GM21367 (cell line): ENCODE results near the gene PTPMT1.
A peak's percentile ranks its signal among the peaks of the same experiment; 100 is the strongest.
"Not testable (repeated sequence)": the region's sequence is repeated elsewhere in the genome, so short reads cannot be mapped to it uniquely, and the experiment has no call there.

Source experiments
- ATAC-seq: cut with Tn5 transposase; IDR thresholded peaks from one replicate; pipeline ENCODE4 v1.9.1; 2021; ENCODE audit not compliant: unreplicated experiment

The PTPMT1 gene, protein sequence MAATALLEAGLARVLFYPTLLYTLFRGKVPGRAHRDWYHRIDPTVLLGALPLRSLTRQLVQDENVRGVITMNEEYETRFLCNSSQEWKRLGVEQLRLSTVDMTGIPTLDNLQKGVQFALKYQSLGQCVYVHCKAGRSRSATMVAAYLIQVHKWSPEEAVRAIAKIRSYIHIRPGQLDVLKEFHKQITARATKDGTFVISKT

DNA sequence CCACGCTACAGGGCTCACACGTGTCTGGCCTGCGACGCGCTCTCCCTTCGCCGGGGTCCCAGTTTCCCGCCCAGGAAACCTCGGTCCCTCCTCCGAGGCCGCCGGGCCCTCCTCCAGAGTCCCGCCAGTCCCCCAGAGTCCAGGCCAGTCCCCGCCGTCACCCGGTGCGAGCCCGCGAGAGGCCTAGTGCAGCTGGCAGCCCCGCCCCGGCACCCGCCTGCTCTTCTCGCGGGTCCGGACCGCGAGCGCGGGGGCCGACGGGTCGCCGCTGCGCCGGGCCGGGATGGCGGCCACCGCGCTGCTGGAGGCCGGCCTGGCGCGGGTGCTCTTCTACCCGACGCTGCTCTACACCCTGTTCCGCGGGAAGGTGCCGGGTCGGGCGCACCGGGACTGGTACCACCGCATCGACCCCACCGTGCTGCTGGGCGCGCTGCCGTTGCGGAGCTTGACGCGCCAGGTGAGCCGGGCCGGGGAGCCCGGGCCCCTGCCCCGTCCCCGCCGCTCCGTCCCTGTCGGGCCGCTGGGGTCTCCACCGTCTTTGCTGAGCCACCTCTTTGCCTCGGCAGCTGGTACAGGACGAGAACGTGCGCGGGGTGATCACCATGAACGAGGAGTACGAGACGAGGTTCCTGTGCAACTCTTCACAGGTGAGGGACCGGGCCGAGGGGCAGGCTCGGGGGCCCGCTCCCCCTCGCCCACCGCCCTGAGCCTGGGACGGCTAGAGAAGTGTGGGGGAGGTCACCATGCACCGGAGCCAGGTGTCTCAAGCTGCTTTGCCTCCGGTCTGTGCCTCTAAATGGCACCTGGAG is at the start of gene PTPMT1:
Gene PTPMT1, plus strand, starts transcription at position 260 of the 809 bp plus-strand sequence. Its CDS starts 24 bp downstream, at position 284.
- ATAC-seq, result peak; percentile 91

DNA sequence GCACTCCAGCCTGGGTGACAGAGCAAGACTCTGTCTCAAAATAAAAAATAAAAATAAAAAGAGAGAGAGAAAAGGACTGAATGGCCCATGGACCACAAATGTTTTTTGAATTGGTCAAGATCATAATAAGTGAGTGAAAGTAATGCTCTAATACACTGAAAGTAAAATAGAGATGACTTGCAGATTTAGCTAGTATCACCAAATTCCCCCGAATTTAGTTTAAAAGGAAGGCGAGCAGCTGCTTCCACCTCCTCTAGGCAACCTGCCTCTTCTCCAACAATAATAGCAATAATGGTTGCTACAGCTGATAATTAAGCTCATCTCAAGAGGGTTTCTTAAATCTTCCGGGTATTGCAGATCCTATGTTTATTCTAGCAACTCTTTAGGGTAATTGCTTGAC is 49.2 kb upstream of the PTPMT1 start:
- no peak for ATAC-seq

DNA sequence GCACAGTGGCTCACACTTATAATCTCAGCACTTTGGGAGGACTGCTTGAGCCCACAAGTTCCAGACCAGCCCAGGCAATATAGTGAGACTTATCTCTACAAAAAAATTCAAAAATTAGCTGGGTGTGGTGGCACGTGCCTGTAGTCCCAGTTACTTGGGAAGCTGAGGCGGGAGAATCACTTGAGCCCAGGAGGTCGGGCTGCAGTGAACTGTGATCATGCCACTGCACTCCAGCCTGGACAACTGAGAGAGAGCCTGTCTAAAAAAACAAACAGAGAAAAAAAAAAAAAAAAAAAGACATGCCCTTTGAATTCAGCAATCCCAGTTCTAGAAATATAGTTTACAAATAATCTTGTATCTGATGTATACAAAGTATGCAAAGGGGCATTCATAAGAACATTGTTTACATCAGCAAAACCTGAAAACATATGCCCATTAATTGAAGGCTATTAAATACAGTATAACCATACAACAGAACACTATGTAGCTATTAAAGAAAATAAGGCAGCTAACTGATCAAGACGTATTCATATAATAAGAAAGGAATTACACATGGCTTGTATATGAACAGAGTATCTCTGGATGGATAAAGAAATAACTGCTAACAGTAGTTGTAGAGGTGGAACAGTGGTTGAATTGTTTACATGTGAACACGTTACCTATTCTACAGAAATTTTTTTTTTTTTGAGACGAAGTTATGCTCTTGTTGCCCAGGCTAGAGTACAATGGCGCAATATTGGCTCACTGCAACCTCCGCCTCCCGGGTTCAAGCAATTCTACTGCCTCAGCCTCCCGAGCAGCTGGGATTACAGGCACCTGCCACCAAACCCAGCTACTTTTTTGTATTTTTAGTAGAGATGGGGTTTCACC is 48.2 kb upstream of the PTPMT1 start:
- ATAC-seq, result no peak

DNA sequence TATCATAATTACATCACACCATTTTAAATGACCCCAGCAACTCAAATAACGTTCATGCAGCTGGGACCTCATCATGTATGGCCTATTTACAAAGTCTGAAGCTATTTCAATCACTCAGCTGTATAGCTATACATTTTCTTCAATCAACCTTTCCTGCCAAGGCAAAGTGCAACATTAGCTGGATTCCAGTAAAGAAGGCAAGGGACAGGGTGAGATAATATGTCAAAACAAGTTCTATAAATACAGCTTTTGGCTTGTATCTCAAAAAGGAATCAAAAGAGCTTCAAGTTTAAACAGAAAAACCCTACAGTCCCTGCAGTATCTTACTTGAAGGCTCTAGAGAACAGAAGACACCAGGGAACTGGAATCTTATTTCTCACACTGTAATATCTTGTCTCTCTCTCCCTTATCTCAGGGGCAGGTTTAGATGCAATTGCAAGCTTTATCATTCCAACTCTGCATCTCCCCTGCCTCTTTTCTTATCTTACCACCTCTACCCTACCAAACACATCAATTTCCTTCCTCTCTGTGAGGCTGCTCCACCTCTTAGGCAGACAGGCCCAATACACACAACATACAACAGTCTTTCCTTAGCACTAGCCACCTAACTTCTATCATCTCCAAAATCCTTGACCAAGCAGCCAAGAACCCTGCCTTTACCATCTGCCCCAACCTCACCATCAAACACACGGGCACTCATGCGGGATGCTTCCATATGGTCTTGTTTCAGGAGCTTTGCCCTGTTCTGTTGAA is 47.0 kb upstream of the PTPMT1 start:
- ATAC-seq, result no peak

DNA sequence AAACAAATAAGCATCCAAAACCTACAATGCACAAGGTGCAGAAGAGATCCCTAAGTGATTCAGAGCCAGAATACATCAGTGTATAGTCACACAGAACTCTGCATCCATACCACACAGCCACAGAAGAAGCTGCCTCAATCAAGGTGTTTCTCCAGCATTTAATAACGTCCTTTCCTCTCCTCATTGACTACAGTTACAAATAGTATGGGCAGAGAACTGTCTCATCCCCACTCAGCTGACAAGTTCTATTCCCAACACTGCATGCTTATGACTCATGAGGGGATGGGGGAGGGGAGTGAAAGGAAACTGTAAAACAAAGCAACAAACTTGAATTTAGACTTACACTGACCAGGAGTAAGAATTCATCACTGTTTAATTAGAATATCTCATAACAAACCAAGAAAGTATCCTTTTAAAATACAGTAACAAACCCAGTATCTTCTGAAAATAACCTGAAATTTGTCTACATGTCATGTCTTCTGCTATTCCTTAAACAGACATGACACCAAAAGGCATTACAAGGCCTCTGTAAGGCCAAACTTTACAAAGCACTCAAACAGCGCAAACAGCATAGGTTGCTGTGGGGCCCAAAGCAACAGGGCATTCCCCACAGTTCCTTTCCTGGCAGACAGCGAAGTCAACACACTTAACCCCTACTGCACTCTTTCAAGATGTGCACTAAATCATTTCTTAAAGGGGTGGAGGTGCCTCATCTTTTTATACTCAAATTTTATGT is 41.7 kb upstream of the PTPMT1 start:
- peak; percentile 41 for ATAC-seq

DNA sequence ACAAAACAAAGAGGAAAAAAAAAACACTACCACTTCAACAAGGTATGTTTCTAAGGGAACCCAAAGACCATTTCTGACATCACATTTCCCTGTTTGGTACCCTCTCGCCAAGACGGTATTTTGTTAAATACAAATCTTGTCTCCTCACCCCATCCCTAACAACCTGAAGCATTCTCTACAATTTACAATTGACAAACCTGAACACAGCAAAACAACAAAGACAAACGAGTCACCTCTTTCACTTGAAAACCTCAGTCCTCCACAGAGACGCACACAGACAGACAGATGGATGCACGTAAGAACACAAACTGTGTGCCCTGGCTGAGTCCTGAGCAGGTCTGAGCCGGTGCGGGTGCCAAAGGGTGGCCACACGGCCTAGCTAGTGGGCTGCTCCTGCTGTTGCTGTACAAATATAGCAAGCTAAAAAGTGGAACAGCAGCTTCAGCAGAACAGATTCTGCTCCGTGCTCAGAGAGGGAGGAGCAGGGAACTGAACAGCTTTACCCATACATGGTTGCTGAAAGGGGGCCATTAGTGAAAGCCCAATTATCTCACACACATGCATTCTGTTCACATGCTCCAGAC is 41.0 kb upstream of the PTPMT1 start:
- ATAC-seq, result peak; percentile 29

DNA sequence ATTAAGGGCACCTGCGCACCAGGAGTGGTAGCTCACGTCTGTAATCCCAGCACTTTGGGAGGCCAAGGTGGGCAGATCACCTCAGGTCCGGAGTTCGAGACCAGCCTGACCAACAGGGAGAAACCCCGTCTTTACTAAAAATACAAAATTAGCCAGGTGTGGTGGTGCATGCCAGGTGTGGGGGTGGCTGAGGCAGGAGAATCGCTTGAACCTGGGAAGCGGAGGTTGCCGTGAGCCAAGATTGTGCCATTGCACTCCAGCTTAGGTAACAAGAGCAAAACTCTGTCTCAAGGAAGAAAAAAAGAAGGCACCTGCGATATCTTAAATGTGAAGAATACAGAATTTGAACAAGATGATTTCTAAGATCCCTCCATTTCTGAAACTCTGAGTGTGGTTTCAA is 39.4 kb upstream of the PTPMT1 start:
- not testable (repeated sequence) for ATAC-seq

DNA sequence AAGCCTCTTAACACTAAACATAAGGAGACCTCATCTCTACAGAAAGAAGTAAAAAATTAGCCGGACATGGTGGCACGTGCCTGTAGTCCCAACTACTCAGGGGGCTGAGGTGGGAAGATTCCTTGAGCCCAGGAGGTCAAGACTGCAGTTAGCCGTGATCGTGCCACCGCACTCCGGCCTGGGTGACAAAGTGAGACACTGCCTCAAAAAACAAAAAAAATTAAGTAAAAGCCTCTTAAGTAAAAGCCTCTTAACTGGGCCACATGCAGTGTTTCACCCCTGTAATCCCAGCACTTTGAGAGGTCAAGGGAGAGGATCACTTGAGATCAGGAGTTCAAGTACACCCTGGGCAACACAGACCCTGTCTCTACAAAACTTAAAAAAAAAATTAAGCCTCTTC is 38.2 kb upstream of the PTPMT1 start:
- ATAC-seq, result no peak

DNA sequence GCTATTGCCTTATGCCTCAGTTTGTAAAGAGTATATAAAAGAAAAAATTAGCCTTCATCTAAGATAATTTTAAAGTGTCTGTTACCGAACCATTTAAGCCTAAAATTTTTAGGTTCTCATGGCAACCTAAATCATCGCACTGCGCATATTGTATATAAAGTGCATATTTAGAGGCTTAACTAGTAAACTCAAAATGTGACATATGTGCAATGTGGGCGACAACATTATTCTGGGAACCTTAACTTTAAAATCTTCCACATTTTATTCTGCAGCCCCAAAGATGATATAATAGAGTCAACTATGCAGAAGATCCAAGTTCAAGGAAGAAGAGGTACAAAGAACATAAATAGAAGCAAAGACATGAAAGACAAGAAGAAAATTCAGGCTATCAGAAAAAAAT is 35.4 kb upstream of the PTPMT1 start:
- no peak for ATAC-seq

DNA sequence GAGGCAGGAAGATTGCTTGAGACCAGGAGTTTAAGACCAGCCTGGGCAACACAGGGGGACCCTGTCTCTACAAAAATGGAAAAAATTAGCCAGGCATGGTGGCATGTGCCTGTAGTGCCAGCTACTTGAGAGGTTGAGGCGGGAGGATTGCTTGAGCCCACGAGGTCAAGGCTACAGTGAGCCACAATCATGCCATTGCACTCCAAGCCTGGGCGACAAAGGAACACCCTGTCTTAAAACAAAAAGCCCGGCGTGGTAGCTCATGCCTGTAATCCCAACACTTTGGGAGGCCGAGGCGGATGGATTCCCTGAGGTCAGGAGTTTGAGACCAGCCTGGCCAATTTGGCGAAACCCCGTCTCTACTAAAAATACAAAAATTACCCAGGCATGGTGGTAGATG is 34.7 kb upstream of the PTPMT1 start:
- not testable (repeated sequence) for ATAC-seq

DNA sequence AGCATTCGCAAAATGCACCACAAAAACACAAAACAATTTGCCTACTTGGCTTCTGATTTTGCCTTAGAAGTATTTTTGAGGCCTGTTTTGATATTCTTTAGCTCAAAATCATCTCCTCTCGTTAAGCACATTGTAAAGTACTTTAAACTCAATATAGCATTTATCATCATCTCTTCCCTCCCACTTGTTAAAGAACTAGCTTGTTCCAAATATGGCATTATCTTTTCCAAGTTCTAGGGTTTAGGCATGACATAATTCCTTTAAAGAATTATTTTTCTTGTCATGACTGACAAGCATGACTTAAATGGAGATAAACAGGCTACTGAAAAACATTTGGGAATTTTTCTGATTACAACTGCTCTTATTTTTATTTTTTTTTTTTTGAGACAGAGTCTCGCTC is 33.7 kb upstream of the PTPMT1 start:
- ATAC-seq, result no peak

DNA sequence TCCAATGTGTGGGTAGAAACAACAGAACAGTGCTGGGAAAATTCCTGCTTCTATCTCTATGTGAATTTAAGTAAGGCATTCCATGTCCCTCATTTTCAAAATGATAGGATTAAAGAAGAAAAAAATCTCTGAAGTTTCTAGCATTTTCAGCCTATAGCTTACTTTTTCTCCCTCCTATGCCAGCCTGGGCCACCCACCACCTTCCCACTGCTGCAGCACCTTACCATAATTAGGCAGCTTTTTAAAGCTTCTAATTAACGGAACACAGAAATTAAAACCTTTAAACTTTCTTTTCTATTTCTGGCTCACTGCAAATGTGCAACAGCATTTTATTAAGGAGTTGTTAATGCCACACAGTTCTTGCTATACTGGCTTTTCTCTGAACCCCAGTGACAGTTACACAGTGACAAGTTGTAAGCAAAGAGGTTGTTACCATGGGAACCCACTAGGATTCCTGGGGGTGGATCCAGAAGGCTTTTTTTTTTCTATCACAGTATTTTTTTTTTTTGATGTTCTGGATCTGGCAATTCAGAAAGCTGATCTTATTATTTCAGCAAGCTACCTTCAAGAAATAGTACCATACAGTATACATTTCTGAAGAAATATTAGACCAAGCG is 32.7 kb upstream of the PTPMT1 start:
- ATAC-seq, result no peak

DNA sequence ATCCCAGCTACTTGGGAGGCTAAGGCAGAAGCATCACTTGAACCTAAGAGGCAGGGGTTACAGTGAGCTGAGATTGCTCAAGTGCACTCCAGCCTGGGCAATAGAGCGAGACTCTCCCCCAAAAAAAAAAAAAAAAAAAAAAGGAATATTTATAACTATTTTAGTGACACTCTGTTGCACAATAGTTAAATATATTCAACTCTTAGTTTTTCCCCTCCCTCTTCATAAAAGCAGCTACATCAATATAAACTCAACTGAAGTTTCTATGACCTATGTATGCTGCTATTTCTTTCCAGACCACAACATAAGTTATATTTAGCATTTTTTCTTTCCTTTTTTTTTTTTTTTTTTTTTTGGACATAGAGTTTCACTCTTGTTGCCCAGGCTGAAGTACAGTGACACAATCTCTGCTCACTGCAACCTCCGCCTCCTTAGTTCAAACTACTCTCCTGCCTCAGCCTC is 31.7 kb upstream of the PTPMT1 start:
- no peak for ATAC-seq

DNA sequence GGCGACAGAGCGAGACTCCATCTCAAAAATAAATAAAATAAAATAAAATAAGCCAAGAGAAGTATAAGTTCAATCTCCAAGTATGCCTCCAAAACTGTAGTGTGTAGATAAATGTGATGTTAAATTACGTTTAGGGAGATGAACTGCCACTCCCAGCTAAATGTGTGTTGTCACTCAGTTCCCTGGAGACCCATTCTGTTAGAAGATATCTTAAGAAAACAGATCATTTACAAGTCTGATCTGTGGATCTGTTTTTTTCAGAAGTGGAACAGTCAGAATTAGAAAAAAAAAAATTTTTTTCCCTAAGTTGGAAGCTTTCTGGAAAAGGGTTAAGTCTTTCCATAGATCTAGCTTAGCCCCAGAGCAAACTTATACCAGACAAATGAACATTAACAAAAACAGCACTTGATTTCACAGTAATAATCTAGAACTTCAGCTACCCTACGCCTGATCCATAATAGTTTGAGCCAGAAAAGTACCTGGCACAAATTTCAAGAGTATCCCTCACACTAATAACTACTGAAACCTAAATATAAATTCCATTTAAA is 30.6 kb upstream of the PTPMT1 start:
- no peak for ATAC-seq

DNA sequence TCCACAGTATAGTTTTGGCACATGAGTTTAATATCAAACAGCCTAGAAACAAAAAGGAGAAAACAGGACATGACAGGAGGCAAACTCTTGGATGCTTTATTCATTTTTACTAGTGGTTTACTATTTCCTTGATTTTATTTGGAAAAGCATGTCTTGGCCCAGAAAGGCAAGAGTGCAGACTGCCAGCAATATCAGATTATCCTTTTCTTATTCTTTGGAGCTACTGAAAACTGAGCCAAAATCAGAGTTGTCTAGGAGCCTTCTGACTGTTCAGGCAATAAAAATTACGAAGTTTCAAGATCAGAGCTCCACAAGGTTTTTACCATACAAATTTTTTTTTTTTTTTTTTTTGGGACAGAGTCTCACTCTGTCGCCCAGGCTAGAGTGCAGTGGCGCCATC is 28.5 kb upstream of the PTPMT1 start:
- no peak for ATAC-seq

DNA sequence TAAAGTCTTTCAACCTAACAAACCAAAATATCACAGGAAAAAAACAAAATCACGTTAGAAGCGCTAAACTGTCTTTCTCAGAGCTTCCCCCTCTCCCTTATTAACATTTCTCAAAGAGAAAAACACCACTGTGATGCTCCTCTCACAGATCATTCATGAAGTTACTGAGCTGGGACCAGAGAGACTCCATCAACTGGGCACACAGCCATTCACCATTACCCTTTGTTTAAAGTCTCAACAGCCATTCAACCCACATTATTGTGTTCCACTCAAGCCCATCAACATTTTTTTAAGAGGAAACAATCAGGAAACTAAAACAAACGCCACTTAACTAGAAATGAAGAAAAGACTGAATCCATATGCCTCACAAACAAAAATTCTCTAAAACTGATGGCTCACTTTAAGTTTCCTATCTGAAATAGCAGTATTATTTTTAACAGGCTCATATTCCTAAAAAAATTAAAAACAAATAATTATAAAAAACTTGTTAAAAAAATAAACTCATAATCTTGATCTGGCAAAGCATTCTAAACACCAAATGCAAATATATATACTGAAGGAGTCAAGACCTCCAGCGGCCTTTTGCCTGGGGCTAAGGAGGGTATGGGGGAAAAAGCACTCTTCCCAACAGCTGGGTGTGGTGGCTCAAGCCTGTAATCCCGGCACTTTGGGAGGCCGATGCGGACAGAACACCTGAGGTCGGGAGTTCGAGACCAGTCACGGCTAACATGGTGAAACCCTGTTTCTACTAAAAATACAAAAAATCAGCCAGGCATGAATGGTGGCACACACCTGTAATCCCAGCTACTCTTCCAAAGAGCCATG is 26.4 kb upstream of the PTPMT1 start:
- ATAC-seq, result no peak

DNA sequence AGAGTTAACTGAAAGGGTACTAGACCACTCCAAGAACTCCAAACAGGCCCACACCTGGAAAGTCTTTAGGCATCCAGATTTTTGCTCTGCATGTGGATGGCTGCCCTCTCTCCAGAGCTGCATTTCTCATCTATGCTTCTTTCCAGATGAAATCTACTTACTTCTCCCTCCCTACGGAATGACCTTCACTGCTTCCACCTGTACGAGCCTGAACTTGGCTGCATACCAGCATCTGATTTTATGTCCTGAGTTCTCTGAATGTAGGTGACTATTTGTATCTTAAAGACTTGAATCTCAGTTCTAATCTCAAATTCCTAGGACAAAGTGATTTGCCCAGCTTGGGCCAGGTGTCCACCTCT is 25.7 kb upstream of the PTPMT1 start:
- no peak for ATAC-seq

DNA sequence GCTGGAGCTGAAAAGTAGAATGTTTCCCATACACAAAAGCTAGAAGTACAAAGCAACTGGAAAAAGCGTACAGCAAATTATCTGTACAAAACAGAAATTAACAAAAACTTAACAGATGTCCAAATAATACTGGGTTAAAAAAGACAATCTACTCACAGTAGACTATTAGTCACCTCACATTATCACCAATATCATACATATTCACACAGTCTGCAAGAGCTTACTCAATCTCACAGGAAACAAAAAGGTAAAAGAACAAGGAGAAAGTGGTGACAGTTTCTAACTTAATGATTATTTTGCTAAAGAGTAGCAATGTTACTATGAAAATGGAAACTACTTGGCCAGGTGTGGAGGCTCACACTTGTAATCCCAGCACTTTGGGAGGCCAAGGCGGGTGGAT is 24.3 kb upstream of the PTPMT1 start:
- no peak for ATAC-seq
